Neural cell (in vitro differentiated cells): Measurements from ENCODE around the gene ACOD1. TPM values are rescaled to one million over a fixed set of nuclear protein-coding genes. Genes with fewer than 3 reads are reported as not detected.

Experiments used
- H2AFZ ChIP-seq: fragments of 200-600, 300-800 bp; sonication (generic), shearing (Covaris generic); 2 replicates; pipeline ENCODE4 v1.6.0; 2014; ENCODE audit warnings: low read depth, mild to moderate bottlenecking, antibody characterized with exemption, low read length, moderate library complexity
- H3F3A ChIP-seq: fragments of 200-600 bp; shearing (Covaris generic); 2 replicates; pipeline ENCODE4 v1.6.1; 2016; ENCODE audit warnings: mild to moderate bottlenecking, moderate library complexity, mixed read lengths, antibody characterized with exemption, low read length; ENCODE audit not compliant: insufficient read depth, poor library complexity, severe bottlenecking
- H3K27ac ChIP-seq: fragments of 200-600, 300-800 bp; sonication (generic), shearing (Covaris generic); 2 replicates; pipeline ENCODE4 v1.5.1; 2014; ENCODE audit warnings: mild to moderate bottlenecking, low read length, moderate library complexity
- H3K27me3 ChIP-seq: fragments of 300-800, 200-600 bp; sonication (generic), shearing (Covaris generic); 2 replicates; pipeline ENCODE4 v1.6.0; 2014; ENCODE audit warnings: mild to moderate bottlenecking, low read depth, low read length, moderate library complexity; ENCODE audit not compliant: insufficient read depth
- H3K36me3 ChIP-seq: fragments of 300-800, 200-600 bp; sonication (generic), shearing (Covaris generic); 2 replicates; pipeline ENCODE4 v1.5.1; 2014; ENCODE audit warnings: mild to moderate bottlenecking, antibody characterized with exemption, low read length, moderate library complexity; ENCODE audit not compliant: insufficient read depth
- H3K4me2 ChIP-seq: fragments of 300-800, 200-600 bp; sonication (generic), shearing (Covaris generic); 2 replicates; pipeline ENCODE4 v1.6.0; 2014; ENCODE audit warnings: mild to moderate bottlenecking, low read length
- H3K4me3 ChIP-seq: fragments of 300-800, 200-600 bp; sonication (generic), shearing (Covaris generic); 2 replicates; pipeline ENCODE4 v1.5.1; 2014; ENCODE audit warnings: mild to moderate bottlenecking, low read length, moderate library complexity
- H3K79me2 ChIP-seq: fragments of 200-600 bp; shearing (Covaris generic); replicated peaks from 2 replicates; pipeline ENCODE4 v1.6.0; 2014; ENCODE audit warnings: mild to moderate bottlenecking, low read length, moderate library complexity; ENCODE audit not compliant: insufficient read depth
- H3K9ac ChIP-seq: fragments of 300-800, 200-600 bp; sonication (generic), shearing (Covaris generic); 2 replicates; pipeline ENCODE4 v1.6.1; 2016; ENCODE audit warnings: mild to moderate bottlenecking, low read length, mixed read lengths
- H3K9me2 ChIP-seq: fragments of 200-600 bp; shearing (Covaris generic); 2 replicates; pipeline ENCODE4 v1.6.1; 2016; ENCODE audit warnings: mild to moderate bottlenecking, low read length, mixed read lengths; ENCODE audit not compliant: insufficient read depth
- H3K9me3 ChIP-seq: fragments of 200-600, 300-800 bp; sonication (generic), shearing (Covaris generic); 2 replicates; pipeline ENCODE4 v1.6.1; 2016; ENCODE audit warnings: mild to moderate bottlenecking, mixed run types, low read length, moderate library complexity, mixed read lengths
- H4K20me1 ChIP-seq: fragments of 200-600 bp; shearing (Covaris generic); 2 replicates; pipeline ENCODE4 v1.6.1; 2016; ENCODE audit warnings: mild to moderate bottlenecking, mixed run types; ENCODE audit not compliant: insufficient read depth
- EP300 ChIP-seq: fragments of 450-650 bp; conservative IDR thresholded peaks from 2 replicates; pipeline ENCODE4 v1.6.1; 2014; ENCODE audit warnings: antibody characterized with exemption, mild to moderate bottlenecking, moderate library complexity; ENCODE audit not compliant: poor library complexity, severe bottlenecking
- EZH2 ChIP-seq: fragments of 200-600, 300-800 bp; shearing (Covaris generic), sonication (generic); IDR thresholded peaks from 2 replicates; pipeline ENCODE4 v1.6.1; 2014; ENCODE audit warnings: antibody characterized with exemption, low read length, borderline replicate concordance, mild to moderate bottlenecking; ENCODE audit not compliant: insufficient read depth, poor library complexity, severe bottlenecking
- MXI1 ChIP-seq: fragments of 450-650 bp; conservative IDR thresholded peaks from 2 replicates; pipeline ENCODE4 v1.6.1; 2014; ENCODE audit warnings: antibody characterized with exemption, mild to moderate bottlenecking; ENCODE audit not compliant: poor library complexity, severe bottlenecking
- POLR2AphosphoS5 ChIP-seq: IDR thresholded peaks from 2 replicates; pipeline ENCODE4 v1.6.1; 2012
- RAD21 ChIP-seq: fragments of 450-650 bp; conservative IDR thresholded peaks from 2 replicates; pipeline ENCODE4 v1.6.1; 2014; ENCODE audit warnings: antibody characterized with exemption, mild to moderate bottlenecking, moderate library complexity
- SMC3 ChIP-seq: fragments of 450-650 bp; conservative IDR thresholded peaks from 2 replicates; pipeline ENCODE4 v1.6.1; 2014; ENCODE audit warnings: antibody characterized with exemption, mild to moderate bottlenecking, moderate library complexity; ENCODE audit not compliant: poor library complexity
- TAF1 ChIP-seq: IDR thresholded peaks from 2 replicates; pipeline ENCODE4 v1.6.1; 2012; ENCODE audit warnings: low read depth
- polyA plus RNA-seq: library from polyadenylated mRNA; depleted of rRNA; stranded (reverse); fragments of >200 nt; gene quantifications from 2 replicates; pipeline ENCODE4 v1.2.3, GENCODE V29; 2014
- TF ChIP-seq, protein P1 (sequence below): IDR thresholded peaks from 2 replicates; pipeline ENCODE4 v1.6.1; 2012; ENCODE audit warnings: borderline replicate concordance
- TF ChIP-seq, protein P2 (sequence below): fragments of 450-650 bp; IDR thresholded peaks from 2 replicates; pipeline ENCODE4 v1.5.1; 2014; ENCODE audit warnings: antibody characterized with exemption, mild to moderate bottlenecking, moderate library complexity; ENCODE audit not compliant: poor library complexity, severe bottlenecking

The ACOD1 gene
- polyA plus RNA-seq, 1 donor from 2014 or later, result not detected

DNA sequence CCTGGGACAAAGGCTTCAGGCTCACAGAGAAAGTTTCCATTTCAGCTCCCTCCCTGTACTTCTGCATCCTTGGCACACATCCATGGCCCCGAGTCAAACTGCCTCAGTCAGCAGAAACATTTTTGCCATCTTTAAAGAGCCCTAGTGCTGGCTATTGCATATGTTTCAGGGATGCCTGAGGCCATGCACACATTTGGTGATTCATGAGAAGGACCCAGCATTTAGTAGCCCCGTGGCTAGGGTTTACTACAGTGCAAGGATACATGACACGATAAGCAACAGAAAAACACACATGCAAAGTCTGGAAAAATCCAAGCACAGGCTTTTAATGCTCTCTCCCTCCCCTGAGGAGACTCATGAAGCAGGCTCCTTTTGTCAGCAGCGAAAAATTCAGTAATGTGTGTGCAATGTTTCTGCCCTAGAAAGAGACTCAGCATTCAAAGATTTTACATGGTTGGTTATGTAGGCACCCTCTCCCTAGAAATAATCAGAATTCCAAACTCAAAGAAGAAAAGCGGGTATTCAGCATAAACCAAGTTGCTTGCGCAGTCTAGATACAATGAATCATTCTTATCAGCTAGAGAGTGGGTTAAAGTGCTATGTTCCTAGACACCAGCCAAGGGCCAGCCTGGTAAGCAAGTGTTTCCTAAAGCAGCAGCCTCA lies 17.6 kb downstream of the ACOD1 start:
- Histone ChIP-seq H3K79me2 (no peaks in the 10 kb centered on the region), H3K9me2 (no peaks in the 10 kb centered on the region), H3F3A (no peaks in the 10 kb centered on the region), H3K9me3 (no peaks in the 10 kb centered on the region), H3K27ac (no peak overlapping the region), H4K20me1 (no peaks in the 10 kb centered on the region), H2AFZ (no peak overlapping the region), H3K36me3 (no peaks in the 10 kb centered on the region), H3K27me3 (no peaks in the 10 kb centered on the region), H3K4me3 (no peak overlapping the region), H3K4me2 (no peak overlapping the region), H3K9ac (no peak overlapping the region)
- no peak for TF ChIP-seq EZH2
- no peak for TF ChIP-seq POLR2AphosphoS5
- TF ChIP-seq, protein P1, sequence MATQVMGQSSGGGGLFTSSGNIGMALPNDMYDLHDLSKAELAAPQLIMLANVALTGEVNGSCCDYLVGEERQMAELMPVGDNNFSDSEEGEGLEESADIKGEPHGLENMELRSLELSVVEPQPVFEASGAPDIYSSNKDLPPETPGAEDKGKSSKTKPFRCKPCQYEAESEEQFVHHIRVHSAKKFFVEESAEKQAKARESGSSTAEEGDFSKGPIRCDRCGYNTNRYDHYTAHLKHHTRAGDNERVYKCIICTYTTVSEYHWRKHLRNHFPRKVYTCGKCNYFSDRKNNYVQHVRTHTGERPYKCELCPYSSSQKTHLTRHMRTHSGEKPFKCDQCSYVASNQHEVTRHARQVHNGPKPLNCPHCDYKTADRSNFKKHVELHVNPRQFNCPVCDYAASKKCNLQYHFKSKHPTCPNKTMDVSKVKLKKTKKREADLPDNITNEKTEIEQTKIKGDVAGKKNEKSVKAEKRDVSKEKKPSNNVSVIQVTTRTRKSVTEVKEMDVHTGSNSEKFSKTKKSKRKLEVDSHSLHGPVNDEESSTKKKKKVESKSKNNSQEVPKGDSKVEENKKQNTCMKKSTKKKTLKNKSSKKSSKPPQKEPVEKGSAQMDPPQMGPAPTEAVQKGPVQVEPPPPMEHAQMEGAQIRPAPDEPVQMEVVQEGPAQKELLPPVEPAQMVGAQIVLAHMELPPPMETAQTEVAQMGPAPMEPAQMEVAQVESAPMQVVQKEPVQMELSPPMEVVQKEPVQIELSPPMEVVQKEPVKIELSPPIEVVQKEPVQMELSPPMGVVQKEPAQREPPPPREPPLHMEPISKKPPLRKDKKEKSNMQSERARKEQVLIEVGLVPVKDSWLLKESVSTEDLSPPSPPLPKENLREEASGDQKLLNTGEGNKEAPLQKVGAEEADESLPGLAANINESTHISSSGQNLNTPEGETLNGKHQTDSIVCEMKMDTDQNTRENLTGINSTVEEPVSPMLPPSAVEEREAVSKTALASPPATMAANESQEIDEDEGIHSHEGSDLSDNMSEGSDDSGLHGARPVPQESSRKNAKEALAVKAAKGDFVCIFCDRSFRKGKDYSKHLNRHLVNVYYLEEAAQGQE, result no peak

DNA sequence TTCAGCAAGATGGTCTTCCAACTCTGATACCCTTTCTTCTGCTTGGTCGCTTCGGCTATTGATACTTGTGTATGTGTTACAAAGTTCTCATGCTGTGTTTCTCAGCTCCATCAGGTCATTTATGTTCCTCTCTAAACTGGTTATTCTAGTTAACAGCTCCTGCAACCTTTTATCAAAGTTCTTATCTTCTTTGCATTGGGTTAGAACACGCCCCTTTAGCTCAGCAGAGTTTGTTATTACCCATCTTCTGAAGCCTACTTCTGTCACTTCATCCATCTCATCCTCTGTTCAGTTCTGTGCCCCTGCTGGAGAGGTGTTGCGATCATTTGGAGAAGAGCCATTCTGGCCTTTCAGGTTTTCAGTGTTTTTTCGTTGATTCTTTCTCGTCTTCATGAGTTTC lies 18.7 kb downstream of the ACOD1 start:
- H3K9me3 ChIP-seq, result no peaks in the 10 kb centered on the region
- TF ChIP-seq, protein P1, result no peak
- no peak for TF ChIP-seq POLR2AphosphoS5
- no peak for TF ChIP-seq EZH2
- TF ChIP-seq MXI1, result no peak
- TF ChIP-seq EP300, result no peak
- TF ChIP-seq RAD21, result no peak
- TF ChIP-seq SMC3, result no peak
- TF ChIP-seq TAF1, result no peak
- TF ChIP-seq, protein P2, sequence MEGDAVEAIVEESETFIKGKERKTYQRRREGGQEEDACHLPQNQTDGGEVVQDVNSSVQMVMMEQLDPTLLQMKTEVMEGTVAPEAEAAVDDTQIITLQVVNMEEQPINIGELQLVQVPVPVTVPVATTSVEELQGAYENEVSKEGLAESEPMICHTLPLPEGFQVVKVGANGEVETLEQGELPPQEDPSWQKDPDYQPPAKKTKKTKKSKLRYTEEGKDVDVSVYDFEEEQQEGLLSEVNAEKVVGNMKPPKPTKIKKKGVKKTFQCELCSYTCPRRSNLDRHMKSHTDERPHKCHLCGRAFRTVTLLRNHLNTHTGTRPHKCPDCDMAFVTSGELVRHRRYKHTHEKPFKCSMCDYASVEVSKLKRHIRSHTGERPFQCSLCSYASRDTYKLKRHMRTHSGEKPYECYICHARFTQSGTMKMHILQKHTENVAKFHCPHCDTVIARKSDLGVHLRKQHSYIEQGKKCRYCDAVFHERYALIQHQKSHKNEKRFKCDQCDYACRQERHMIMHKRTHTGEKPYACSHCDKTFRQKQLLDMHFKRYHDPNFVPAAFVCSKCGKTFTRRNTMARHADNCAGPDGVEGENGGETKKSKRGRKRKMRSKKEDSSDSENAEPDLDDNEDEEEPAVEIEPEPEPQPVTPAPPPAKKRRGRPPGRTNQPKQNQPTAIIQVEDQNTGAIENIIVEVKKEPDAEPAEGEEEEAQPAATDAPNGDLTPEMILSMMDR, result no peak
- H4K20me1 ChIP-seq, result no peaks in the 10 kb centered on the region
- no peaks in the 10 kb centered on the region for H3K9me2 ChIP-seq
- H3K4me3 ChIP-seq, result no peak overlapping the region
- H3F3A ChIP-seq, result no peaks in the 10 kb centered on the region
- no peak overlapping the region for H3K27ac ChIP-seq
- no peak overlapping the region for H2AFZ ChIP-seq
- no peaks in the 10 kb centered on the region for H3K79me2 ChIP-seq
- no peak overlapping the region for H3K9ac ChIP-seq
- no peaks in the 10 kb centered on the region for H3K27me3 ChIP-seq
- H3K4me2 ChIP-seq, result no peak overlapping the region
- H3K36me3 ChIP-seq, result no peaks in the 10 kb centered on the region
